Activated naive CD4-positive, alpha-beta T cell (primary cell): ENCODE measurements around the gene LTB.

Experiments
- DNase-seq, 4 experiments: peaks; one replicate each; lab custom pipeline; 2025; lab: John Stamatoyannopoulos, UW

Gene LTB, protein sequence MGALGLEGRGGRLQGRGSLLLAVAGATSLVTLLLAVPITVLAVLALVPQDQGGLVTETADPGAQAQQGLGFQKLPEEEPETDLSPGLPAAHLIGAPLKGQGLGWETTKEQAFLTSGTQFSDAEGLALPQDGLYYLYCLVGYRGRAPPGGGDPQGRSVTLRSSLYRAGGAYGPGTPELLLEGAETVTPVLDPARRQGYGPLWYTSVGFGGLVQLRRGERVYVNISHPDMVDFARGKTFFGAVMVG

GRCh38 chr6:31582230-31582643 lies at the start of gene LTB:
LTB (minus strand) TSS chr6:31582424; CDS start chr6:31582417, 7 bp downstream.
- DNase-seq: peak in 2 of 4 experiments; percentile 66 to 69

DNA sequence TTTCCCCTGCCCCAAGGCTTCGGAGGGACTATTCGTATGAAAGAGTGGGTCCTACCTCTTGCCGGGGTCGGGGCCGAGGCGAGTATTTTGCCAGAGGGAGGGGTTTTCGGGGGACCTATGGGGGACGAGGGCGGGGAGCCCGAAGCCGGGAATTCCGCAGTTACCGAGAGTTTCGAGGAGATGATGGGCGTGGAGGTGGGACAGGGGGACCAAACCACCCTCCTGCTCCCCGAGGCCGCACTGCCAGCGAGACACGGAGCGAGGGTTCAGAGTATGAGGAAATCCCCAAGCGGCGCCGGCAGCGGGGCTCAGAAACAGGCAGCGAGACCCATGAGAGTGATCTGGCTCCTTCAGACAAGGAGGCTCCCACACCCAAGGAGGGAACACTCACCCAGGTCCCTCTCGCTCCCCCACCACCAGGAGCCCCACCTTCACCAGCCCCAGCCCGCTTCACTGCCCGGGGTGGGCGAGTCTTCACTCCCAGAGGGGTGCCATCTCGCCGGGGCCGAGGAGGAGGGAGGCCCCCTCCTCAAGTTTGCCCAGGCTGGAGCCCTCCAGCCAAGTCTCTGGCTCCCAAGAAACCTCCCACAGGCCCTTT lies 49.6 kb upstream of the LTB start:
- no peak for DNase-seq

DNA sequence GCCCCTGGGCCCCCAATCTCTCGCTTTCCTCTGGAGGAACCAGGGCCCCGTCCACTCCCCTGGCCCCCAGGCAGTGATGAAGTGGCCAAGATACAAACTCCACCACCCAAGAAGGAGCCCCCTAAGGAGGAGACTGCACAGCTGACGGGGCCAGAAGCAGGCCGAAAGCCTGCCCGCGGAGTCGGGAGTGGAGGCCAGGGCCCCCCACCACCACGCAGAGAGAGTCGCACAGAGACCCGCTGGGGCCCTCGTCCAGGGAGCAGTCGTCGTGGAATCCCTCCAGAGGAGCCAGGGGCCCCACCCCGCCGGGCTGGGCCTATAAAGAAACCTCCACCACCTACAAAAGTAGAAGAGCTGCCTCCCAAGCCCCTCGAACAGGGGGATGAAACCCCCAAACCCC lies 49.0 kb upstream of the LTB start:
- DNase-seq: no peak

DNA sequence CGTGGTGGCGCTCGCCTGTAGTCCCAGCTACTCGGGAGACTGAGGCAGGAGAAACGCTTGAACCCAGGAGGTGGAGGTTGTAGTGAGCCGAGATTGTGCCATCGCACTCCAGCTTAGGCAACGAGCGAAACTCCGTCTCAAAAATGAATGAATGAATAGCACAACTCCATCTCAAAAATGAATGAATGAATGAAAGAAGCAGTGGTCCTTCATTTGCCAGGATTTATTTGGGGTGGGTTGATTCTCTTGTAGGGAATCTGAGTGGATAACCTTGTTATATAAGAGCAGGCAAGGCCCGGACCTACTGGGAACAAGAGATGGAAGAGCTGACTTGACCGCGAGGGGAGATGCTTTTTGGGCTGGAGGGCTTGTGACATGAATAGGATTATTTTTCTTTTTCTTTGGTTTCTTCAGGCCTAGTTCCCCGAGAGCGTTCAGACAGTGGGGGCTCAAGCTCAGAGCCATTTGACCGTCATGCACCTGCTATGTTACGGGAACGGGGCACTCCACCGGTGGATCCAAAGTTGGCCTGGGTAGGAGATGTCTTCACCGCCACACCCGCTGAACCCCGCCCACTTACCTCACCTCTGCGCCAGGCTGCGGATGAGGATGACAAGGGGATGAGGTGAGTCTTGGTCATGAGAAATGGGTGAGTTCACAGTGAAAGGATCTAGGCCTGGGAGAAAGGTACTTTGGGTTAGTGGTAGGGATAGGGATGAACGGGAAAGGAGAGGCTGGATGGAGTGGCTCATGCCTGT lies 48.1 kb upstream of the LTB start:
- no peak for DNase-seq

GRCh38 chr6:31629014-31629413 lies 46.8 kb upstream of the LTB start:
- DNase-seq: no peak

GRCh38 chr6:31627690-31628287 lies 45.6 kb upstream of the LTB start:
- DNase-seq: no peak

- no peak for DNase-seq
Measured at GRCh38 chr6:31626952-31627351, 44.7 kb upstream of the LTB start.

DNA sequence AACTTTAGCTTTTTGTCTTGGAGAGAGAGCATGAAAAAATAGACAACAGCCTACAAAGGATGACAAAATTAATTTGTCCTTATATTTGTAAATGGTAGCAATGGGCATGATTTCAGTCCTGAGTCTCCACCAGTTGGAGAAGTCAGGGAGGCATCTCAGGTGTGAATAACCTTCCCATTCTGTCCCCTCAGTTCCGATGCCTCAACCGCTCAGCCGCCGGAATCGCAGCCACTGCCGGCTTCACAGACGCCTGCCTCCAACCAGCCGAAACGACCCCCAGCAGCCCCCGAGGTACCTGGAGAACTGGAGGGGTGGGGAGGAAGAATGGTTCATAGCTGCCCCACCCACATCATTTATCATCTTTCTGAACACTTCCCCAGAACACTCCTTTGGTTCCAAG lies 41.8 kb upstream of the LTB start:
- DNase-seq: no peak

DNA sequence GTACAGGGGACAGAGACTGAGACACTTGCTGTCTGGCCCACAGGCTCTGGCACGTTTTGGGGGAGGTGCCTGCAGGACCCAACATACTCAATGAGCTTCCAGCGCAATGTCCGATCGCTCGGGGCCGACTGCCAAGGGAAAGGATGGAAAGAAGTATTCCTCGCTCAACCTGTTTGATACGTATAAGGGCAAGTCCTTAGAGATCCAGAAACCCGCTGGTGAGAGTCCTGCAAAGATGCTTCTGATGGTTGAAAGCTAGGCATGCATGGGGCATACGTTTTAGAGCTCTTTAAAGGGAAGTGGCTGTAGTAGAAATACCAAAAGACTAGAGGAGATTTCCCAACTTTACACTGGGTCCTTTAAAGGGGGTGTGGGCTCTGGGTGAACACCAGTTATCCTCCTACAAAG lies 40.5 kb upstream of the LTB start:
- no peak for DNase-seq

DNA sequence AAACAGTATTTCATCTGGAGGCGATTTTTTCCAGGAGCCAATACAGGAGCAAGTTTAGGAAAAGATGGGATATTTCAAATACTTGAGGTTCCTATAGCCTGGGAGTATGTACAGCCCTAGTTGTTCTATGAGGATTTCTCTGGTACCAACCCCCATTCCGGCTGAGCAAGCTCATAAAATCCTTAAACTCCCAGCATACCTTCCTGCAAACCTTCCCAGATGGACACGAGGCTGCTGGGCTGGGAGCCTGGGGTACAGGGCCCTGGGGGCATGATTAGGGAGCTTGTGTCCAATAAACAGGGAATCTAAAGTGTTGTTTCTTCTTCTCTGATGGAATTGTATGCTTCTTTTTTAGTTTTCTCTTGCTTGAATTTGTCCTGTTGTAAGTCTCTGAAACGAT lies 39.8 kb upstream of the LTB start:
- no peak for DNase-seq

GRCh38 chr6:31621320-31621939 lies 39.2 kb upstream of the LTB start:
- no peak for DNase-seq

DNA sequence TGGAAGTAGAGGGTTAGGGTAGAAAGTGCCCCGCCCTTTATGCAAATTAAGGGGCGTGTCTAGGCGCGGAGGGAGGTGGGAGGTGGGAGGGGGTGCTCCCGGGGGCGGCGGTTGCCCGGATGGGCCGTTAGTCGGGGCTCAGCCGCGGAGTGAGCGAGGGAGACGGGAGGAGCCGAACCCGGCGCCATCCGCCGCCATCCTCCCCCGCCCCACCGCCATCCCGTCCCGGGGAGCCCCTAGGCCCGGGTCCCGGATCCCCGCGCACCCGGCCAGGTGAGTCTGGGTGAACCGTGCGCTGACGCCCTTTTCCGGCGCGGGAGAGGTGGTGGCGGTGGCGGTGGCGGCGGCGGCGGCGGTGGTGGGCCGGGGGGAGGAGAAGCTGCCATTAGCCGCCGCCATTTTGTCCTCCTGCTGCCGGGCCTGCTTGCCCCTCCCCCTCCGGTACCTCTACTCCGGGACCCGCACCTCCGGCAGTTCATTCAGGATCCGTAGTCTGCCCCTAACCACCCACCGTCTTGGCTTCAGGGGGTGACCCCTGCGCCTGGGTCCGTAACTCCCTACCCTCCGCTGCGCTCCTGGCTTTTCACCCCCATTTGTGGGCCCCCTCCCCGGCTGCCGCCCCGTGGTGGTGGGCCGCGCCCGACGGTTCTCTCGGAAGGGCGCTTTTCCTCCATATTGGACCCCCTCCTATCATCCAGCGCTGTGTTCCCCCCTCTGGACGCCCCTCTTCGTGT lies 38.5 kb upstream of the LTB start, which contains the start of gene PRRC2A:
Gene PRRC2A, plus strand, starts transcription at position 130 of the 734 bp plus-strand sequence. CDS start 2,075 bp downstream, outside the sequence.
- DNase-seq: peak; percentile 98 to 99 (median 98)

- peak; percentile 98 to 99 (median 98) for DNase-seq
Measured at GRCh38 chr6:31619805-31620585, 37.8 kb upstream of the LTB start.

- no peak for DNase-seq
Measured at GRCh38 chr6:31617010-31617409, 34.8 kb upstream of the LTB start.

DNA sequence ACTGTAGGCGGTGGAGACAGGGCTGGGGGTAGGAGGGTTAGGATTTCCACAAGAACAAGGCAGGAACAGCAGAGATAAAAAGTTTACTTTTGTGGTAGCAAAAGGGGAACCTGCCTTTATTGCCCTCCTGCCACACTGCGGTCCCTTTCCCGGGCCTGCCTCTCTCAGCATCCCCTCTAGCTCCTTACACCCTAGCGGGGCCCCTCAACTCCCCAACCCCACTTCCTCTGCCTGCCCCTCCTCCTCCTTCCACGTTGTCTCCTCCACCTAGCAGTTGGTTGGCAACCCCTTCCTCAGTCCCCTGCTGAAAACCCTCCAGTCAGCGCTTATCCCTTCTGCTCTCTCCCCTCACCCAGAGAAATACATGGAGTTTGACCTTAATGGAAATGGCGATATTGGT lies 33.5 kb upstream of the LTB start:
- peak in 2 of 4 experiments; percentile 9 to 15 for DNase-seq

GRCh38 chr6:31614684-31615578 lies 32.7 kb upstream of the LTB start, which contains the start of gene AIF1:
AIF1 (plus strand) TSS chr6:31615234; CDS start chr6:31615330, 96 bp downstream.
- DNase-seq: no peak

DNA sequence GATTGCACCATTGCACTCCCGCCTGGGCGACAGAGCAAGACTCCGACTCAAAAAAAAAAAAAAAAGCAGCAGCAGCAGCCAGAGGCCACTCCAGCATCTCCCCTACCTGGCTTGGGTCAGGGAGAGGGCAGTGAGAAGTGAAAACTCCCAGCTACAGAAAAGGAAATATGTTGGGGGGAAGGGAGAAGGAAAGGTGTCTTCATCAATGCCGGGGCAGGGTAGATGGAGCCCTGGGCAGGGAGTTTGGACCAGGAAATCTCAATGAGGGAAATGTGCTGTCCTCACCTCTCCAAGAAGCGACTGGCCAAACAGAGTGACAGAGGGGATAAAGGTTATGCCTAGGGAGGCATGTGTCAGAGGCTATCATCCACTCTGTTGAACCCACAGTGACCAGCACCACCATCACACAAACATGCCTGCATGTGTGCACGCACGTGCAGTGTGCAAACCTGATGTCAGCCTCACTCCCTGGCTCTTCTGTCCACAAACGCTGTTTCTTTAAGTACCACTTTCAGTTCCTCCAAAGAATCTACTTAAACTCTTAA lies 31.9 kb upstream of the LTB start:
- DNase-seq: no peak

DNA sequence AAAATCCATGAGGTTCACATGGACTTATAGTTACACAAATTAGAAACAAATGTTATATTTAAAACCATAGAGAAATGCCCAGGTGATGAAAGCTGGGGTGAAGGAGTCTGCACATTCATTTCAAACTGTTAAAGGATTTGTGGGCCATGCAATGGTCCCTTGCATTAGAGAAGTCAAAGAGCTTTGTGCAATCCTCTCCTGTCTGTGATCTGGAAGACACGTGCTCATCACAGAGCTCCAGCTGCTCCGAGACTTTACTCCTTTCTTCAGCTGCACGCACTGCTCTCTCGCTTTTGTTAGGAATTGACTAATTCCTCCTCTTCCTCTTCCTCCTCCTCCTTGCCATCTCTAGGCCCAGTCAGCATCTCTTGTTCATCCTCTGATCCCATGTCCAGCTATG lies 28.7 kb upstream of the LTB start:
- no peak for DNase-seq
